ENCODE data around the gene FHOD3.
"Not testable (repeated sequence)": the region's sequence is repeated elsewhere in the genome, so short reads cannot be mapped to it uniquely, and the experiment has no call there.

FHOD3 gene

GRCh38 chr18:36355511-36355910 is 58.0 kb downstream of the FHOD3 start:
- no peak for TF ChIP-seq CTCF (IDR thresholded peaks at IDR 0.05; ENCODE audit: extremely low read depth, missing control alignments)
- no peak for DNase-seq (ENCODE audit: low spot score)

- DNase-seq (ENCODE audit: low spot score), result not testable (repeated sequence)
Observed at GRCh38 chr18:36356741-36357140, 59.2 kb downstream of the FHOD3 start.

DNA sequence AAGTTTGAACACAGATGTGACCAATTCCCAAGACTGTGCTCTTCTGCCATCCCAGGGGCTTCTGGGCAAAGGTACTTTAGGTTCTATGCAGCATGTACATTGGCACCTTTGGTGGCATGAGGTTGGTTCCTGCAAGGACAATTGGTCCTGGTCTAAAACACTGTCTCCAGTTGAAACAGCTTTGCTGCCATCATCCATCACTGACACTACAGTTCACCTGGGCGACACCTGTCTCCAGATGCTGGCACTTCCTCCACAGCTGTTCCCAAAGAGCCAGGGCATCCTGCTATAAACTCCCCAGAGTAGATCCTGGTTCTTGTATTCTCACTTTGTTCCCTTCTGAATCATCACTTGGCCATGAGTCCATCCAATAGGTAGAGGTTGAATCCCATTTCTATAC is 60.6 kb downstream of the FHOD3 start:
- DNase-seq (ENCODE audit: low spot score), result no peak
- TF ChIP-seq CTCF (IDR thresholded peaks at IDR 0.05; ENCODE audit: extremely low read depth, missing control alignments), result no peak

GRCh38 chr18:36360256-36360909 is 62.9 kb downstream of the FHOD3 start:
- no peak for DNase-seq (ENCODE audit: low spot score)
- no peak for TF ChIP-seq CTCF (IDR thresholded peaks at IDR 0.05; ENCODE audit: extremely low read depth, missing control alignments)

DNA sequence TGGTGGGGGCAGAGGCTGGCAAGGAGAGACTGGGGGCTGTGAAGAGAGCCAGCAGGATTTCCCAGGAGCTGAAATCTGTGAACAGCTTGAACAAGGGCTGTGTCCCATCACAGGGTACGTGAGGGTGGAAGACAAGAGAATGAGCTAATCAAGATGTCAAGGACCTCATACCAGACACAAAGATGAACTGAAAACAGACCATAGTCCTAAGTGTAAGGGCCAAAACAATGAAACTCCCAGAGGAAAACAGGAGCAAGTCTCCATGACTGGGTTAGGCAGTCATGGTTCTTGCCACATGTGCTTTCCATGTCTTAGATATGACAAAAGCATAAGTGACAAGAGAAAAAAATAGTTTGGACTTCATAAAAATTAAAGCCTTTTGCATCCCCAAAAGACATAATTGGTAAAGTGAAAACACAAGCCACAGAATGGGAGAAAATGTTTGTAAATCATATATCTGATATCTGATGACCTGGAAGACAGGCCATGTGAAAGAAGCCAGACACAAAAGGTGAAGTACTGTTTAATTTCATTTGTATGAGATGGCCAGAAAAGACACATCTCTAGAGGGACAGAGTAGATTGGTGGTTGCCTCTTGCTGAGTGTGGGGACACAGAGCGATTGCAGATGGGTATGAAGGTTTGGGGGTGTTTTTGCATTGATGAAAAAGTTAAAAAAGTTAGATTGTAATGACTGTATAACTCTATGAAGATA is 67.6 kb downstream of the FHOD3 start:
- no peak for DNase-seq (ENCODE audit: low spot score)
- TF ChIP-seq CTCF (IDR thresholded peaks at IDR 0.05; ENCODE audit: extremely low read depth, missing control alignments), result no peak

DNA sequence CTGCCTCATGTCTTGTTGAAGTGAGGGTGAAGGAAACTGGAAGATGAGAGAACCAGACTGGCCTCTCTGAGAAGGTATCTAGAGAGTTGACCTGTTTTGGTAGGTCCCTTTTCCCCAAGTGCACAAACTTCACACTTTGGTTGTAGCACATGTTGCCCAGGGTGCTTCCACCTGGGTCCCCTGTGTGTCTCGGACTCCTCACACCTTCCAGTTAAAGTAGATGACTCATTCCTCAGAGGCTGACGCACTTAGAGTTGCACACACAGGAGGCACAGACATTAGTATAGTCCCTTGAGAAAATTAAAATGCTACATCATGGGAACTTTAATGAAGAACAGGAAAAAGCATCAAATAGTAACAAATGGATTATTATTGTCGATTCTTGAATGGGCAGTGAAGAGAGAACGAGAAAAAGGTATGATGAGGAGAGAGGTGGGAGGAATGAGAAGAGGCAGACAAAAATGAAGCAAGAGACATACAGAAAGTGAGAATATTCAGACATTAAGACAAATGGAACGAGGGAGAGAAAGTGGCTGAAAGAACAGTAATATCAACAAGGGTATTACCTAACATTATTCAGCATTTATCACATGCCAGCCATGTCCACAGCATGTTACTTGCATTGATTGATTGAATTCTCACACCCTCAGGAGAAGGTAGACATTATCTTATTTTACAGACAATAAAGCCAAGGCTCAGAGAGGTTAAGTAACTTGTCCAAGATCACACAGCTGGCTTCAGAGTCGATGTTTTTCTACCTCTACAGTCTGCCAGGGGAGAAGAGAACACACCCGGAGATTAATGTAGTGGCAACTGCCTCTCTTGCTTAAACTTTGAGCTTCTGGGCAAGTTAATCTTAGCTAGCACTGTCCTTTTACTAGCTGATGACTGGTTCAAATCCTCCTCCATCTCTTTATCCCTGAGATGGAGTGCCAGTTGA is 68.6 kb downstream of the FHOD3 start:
- no peak for TF ChIP-seq CTCF (IDR thresholded peaks at IDR 0.05; ENCODE audit: extremely low read depth, missing control alignments)
- DNase-seq (ENCODE audit: low spot score), result peak; percentile 29

GRCh38 chr18:36366994-36367839 is 69.7 kb downstream of the FHOD3 start:
- TF ChIP-seq CTCF (IDR thresholded peaks at IDR 0.05; ENCODE audit: extremely low read depth, missing control alignments), result no peak
- peak; percentile 31 for DNase-seq (ENCODE audit: low spot score)

All from GM20000 (cell line).